ENCODE results near the gene PKD2.
A peak's percentile ranks its signal among the peaks of the same experiment; 100 is the strongest.

PKD2 gene

DNA sequence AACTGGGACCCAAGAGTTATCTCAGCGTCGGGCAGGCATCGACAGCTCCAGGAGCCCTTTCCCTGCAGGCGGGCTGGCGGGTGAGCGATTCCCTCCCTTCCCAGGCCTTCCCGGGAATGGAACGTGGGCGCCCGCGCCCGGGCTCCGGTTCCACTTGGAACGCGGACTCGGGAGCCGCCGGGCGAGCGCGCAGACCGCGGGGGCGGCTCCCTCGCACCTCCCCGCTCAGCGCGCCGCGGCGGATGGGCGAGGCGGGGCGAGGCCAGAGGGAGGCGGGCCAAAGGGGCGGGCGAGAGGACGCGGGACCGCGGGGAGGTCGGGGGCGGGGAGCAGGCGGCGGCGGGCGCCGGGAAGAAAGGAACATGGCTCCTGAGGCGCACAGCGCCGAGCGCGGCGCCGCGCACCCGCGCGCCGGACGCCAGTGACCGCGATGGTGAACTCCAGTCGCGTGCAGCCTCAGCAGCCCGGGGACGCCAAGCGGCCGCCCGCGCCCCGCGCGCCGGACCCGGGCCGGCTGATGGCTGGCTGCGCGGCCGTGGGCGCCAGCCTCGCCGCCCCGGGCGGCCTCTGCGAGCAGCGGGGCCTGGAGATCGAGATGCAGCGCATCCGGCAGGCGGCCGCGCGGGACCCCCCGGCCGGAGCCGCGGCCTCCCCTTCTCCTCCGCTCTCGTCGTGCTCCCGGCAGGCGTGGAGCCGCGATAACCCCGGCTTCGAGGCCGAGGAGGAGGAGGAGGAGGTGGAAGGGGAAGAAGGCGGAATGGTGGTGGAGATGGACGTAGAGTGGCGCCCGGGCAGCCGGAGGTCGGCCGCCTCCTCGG is at the start of gene PKD2:
TSS of gene PKD2 (plus strand) at position 332 of the 818 bp plus-strand sequence. CDS start at position 431, 99 bp downstream.
- peak; percentile 46 to 85 for DNase-seq (ENCODE audit: low read depth in 2 of 2)

- DNase-seq (ENCODE audit: low read depth in 2 of 2): no peak
Observed at GRCh38 chr4:87961993-87962392, 45.4 kb upstream of the PKD2 start.

DNA sequence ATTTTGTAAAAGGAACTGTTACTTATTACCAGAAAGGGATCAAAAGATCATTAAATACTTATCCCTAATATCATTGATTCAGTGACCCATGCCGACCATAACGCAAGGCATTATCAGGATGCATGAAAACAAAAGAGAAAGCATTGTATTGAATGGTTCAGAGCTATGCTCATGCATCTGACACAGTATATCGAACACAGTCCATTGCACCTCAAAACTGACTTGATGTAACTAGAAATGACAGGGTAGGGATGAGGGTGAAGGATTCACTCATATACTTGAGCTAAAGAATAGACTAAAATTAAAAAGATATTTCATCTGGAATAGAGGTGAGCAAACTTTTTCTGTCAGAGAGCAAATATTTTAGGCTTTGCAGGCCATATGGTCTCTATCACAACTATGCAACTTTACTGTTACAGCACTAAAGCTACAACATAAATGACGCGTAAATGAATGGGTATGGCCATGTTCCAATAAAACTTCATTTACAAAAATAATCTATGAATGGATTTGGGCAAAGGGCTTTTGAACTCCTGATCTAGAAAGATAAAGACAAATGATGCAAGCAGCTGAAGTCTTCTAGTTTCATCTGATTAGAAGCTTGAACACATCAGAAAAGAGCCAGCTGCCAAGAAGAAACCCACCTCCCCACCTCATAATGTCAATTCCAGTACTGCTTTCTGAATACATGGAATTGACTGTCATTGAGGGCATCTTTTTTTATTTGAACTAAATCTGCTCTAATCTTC is 44.9 kb upstream of the PKD2 start:
- no peak for DNase-seq (ENCODE audit: low read depth in 2 of 2)

- no peak for DNase-seq (ENCODE audit: low read depth in 2 of 2)
Observed at GRCh38 chr4:87965501-87965975, 41.9 kb upstream of the PKD2 start.

DNA sequence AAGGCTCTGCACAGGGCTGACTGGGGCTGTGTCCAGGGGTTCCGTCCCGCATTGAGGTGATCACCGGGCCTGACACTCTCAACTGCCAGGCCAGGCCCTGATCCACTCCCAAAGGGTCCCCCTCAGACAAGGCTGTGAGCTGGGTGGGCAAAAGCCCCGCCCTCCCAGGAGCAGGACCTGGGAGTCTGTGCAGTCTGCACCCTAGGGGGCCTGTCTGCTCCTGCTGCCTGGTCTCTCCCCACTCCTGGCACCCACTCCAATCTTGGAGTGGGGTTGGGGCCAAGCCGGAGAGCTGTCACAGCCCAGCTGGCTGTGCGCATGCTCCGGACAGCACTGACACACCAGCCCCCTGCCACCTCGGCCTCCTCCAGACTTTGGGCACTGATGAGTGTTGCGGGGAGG is 41.3 kb upstream of the PKD2 start:
- DNase-seq (ENCODE audit: low read depth in 2 of 2): no peak

DNA sequence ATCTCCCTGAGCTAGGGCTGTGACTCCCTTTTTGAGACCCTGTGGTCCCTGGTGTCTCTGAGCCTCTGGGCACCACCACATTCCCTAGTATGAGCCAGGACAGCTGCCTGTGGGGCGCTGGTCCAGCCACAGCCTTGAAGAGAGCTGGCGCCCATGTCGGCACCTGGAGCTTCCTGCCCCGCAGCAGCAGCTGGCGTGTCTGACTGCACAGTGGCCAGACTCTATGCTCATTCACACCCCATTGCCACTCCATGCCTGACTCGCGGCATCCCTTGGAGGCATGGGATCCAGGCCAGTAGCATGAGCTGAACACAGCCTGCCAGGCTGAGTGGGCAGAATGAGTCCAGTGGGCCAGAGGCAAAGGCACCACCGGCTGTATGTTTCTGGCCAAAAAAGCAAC is 40.2 kb upstream of the PKD2 start:
- DNase-seq (ENCODE audit: low read depth in 2 of 2): no peak

GRCh38 chr4:87970121-87970520 is 37.3 kb upstream of the PKD2 start:
- no peak for DNase-seq (ENCODE audit: low read depth in 2 of 2)

GRCh38 chr4:87971866-87972265 is 35.6 kb upstream of the PKD2 start:
- DNase-seq (ENCODE audit: low read depth in 2 of 2): no peak

DNA sequence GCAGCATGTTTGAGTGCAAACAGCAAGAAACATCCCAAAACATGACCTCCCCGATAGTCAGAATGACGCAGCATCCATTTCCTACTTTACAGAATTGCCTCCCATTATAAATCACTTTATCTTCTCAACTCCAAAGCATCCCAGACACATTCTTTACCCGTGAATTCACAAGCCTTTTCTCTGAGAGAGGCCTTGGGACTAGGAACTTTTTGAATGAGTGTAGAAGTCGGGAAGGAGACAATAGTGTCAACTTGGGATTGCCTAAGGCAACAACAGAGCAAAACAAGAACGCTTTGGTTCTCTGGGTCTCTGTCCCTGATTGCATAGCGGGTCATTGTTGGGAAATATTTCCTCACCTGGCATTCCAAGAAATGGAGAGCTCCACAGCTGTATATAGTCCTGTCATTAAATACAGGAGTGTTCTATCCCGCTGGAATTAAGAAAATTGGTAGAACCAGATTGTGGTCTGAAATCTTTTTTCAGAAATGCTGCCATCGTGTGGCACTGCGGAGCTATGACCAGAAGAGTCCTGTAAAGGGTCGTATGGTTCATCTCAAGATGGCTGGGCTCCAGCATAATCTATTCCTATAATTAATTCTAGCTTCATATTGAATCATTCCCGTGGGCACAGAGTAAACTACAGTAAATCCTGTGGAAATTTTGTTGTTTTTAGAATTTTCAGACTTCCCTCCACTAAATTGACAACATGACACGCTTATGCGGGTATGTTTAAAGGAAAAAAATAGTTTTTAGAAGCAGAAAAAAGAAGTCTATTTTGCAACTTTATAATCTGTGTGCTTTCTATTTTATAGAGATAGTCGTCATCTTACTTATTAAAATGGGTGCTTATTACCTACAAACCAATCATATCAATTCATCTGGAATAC is 33.9 kb upstream of the PKD2 start:
- DNase-seq (ENCODE audit: low read depth in 2 of 2): peak; percentile 5 to 6

GRCh38 chr4:87974856-87975462 is 32.5 kb upstream of the PKD2 start:
- DNase-seq (ENCODE audit: low read depth in 2 of 2): no peak

DNA sequence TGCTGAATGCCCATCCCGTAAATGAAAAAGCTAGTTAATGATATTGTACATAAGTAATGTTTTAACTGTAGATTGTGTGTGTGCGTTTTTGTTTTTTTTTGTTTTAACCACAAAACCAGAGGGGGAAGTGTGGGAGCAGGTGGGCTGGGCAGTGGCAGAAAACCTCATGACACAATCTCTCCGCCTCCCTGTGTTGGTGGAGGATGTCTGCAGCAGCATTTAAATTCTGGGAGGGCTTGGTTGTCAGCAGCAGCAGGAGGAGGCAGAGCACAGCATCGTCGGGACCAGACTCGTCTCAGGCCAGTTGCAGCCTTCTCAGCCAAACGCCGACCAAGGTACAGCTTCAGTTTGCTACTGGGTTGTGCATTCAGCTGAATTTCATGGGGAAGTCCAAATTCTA is 32.0 kb upstream of the PKD2 start, which contains the start of gene SPP1:
TSS of gene SPP1 (plus strand) at position 249 of the 400 bp plus-strand sequence. CDS start 1,182 bp downstream, outside the sequence.
- peak in 1 of 2 donors; percentile 3 for DNase-seq (ENCODE audit: low read depth in 2 of 2)

DNA sequence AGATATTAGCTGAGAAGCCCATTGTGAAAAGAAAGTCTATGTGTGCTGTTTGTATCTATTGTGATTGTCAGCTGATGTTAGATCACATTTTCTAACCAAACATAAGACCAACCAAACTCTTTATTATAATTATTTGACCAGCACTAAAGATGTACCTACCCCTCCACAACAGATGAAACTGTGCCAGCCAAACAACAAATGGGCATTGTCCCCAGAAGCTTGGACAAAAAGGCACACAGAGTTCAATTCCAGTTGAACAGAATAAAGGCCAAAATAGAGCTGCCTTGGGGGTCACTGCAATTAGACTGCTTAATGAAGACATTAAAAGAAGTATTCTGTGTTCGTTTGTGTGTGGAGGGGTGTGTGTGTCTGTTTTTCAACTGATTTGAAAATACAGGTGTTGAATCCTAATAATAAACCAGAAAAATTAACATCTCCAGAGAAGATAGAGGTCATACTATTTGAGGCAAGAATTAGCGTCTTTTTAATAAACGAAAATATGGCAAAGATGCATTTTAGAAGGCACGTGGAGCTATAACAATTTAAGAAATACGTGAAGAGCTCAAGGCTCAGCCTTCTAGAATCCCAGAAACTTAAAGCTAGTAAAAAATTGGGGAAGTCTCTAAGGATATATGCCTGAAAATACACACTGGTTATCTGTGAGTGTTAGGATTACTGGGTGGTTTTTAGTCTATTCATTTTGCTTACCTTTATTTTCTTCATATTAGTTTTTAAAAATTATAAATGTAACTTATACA is 29.7 kb upstream of the PKD2 start:
- no peak for DNase-seq (ENCODE audit: low read depth in 2 of 2)

DNA sequence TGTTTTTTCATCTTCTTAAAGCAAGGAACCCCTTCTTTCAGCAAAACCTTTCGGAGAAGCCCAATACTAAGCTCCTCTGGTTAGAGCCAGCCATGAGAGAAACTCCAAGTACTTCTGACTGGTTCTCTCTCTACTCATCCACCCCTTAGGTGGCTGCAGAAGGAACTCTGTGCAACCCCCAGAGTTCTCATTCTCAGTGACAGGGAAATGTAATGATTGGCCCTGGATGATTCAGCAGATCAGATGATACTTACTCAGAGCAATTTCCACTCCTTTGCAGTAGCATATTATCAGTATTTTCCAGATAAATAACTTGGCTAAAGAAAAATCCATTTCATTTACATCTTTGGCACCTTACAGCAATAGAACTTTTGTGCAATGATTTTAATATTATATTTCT is 28.8 kb upstream of the PKD2 start:
- DNase-seq (ENCODE audit: low read depth in 2 of 2): no peak

- no peak for DNase-seq (ENCODE audit: low read depth in 2 of 2)
Observed at GRCh38 chr4:87979810-87980209, 27.6 kb upstream of the PKD2 start.

- DNase-seq (ENCODE audit: low read depth in 2 of 2): no peak
Observed at GRCh38 chr4:87981486-87981885, 25.9 kb upstream of the PKD2 start.

GRCh38 chr4:87982036-87982435 is 25.4 kb upstream of the PKD2 start:
- no peak for DNase-seq (ENCODE audit: low read depth in 2 of 2)

GRCh38 chr4:87982446-87983010 is 24.9 kb upstream of the PKD2 start:
- DNase-seq (ENCODE audit: low read depth in 2 of 2): no peak

GRCh38 chr4:87983996-87984395 is 23.4 kb upstream of the PKD2 start:
- no peak for DNase-seq (ENCODE audit: low read depth in 2 of 2)

- no peak for DNase-seq (ENCODE audit: low read depth in 2 of 2)
Observed at GRCh38 chr4:87985097-87985886, 22.1 kb upstream of the PKD2 start.

DNA sequence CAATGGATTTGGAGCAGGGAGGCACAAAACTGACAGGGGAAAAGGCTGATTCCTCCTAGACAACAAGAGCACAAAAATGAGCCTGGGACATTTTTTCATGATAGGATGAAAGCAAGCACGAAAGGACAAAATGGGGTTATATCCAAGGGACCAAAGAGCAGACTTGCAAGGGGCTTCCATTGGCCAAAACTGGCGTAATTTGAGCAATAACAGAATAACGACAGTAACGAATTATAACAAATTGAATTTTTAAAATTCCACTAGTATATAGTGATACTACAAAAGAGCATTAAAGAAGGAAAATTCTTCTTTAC is 21.6 kb upstream of the PKD2 start:
- no peak for DNase-seq (ENCODE audit: low read depth in 2 of 2)
